ENCODE data around the gene CPSF7.
"Not testable (repeated sequence)": the region's sequence is repeated elsewhere in the genome, so short reads cannot be mapped to it uniquely, and the experiment has no call there.

CPSF7 gene

DNA sequence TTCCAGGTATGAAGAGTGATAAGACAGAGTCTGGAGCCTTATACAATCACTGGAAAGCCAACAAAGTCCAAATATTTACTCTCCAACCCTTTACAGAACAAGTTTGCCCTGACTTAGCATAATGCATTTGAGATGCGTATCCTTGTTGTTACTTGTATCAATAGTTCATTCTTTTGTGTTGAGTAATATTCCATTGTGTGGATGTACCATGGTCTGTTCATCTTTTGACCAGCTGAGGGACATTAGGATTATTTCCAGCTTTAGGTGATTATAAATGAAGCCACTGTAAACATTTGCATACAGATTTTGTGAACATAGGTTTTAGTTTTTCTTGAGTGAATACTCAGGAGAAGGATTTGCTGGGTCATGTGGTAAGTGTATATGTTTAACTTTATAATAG, 9.8 kb upstream of the CPSF7 start:
- TF ChIP-seq, protein P1, sequence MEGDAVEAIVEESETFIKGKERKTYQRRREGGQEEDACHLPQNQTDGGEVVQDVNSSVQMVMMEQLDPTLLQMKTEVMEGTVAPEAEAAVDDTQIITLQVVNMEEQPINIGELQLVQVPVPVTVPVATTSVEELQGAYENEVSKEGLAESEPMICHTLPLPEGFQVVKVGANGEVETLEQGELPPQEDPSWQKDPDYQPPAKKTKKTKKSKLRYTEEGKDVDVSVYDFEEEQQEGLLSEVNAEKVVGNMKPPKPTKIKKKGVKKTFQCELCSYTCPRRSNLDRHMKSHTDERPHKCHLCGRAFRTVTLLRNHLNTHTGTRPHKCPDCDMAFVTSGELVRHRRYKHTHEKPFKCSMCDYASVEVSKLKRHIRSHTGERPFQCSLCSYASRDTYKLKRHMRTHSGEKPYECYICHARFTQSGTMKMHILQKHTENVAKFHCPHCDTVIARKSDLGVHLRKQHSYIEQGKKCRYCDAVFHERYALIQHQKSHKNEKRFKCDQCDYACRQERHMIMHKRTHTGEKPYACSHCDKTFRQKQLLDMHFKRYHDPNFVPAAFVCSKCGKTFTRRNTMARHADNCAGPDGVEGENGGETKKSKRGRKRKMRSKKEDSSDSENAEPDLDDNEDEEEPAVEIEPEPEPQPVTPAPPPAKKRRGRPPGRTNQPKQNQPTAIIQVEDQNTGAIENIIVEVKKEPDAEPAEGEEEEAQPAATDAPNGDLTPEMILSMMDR (IDR thresholded peaks at IDR 0.05; ENCODE audit: extremely low read depth, missing control alignments), result no peak
- DNase-seq (ENCODE audit: low spot score), result no peak

DNA sequence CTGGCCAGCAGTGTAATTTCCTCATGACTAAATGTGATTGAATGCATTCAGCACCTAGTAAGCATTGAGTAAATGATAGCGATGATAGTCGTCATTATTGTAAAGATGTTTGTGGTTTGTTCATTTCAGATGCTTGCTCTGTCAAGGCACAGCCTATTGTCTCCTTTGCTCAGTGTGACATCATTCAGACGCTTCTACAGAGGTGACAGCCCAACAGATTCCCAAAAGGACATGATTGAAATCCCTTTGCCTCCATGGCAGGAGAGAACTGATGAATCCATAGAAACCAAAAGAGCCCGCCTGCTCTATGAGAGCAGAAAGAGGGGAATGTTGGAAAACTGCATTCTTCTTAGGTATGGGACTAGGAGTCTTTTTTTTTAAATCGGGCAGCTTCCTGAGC, 7.7 kb upstream of the CPSF7 start:
- DNase-seq (ENCODE audit: low spot score), result no peak
- TF ChIP-seq, protein P1 (IDR thresholded peaks at IDR 0.05; ENCODE audit: extremely low read depth, missing control alignments), result no peak

DNA sequence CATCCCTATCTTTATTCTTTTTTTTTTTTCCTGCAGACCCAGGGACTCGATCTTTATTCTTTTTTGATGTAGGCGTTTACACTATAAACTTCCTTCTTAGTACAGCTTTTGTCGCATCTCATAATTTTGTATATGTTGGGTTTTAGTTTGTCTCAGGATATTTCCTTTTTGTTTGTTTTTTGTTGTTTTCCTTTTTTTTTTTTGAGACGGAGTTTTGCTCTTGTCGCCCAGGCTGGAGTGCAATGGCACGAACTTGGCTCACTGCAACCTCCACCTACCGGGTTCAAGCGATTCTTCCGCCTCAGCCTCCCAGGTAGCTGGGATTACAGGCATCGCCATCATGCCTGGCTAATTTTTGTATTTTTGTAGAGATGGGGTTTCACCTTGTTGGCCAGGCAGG, 1.1 kb upstream of the CPSF7 start:
- DNase-seq (ENCODE audit: low spot score), result not testable (repeated sequence)

DNA sequence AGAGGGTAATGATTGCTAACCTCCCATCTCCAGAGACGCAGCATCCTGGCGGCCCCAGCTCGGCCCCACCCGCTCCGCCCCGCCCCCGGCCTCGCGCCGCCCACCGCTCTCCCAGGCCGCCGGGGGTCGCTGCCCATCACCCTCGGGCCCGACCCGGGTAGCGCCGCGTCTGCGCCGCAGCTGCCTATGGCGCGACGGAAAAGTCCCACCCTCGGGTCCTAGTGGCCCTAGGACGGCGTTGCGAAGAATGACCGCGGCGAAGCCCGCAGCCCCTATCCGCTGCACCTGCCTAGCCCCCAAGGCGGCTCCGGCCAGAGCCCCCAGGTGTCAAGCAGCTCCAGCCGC, 457 bp downstream of the CPSF7 start:
- DNase-seq (ENCODE audit: low spot score), result peak; percentile 86
- TF ChIP-seq, protein P1 (IDR thresholded peaks at IDR 0.05; ENCODE audit: extremely low read depth, missing control alignments), result peak; percentile 9

DNA sequence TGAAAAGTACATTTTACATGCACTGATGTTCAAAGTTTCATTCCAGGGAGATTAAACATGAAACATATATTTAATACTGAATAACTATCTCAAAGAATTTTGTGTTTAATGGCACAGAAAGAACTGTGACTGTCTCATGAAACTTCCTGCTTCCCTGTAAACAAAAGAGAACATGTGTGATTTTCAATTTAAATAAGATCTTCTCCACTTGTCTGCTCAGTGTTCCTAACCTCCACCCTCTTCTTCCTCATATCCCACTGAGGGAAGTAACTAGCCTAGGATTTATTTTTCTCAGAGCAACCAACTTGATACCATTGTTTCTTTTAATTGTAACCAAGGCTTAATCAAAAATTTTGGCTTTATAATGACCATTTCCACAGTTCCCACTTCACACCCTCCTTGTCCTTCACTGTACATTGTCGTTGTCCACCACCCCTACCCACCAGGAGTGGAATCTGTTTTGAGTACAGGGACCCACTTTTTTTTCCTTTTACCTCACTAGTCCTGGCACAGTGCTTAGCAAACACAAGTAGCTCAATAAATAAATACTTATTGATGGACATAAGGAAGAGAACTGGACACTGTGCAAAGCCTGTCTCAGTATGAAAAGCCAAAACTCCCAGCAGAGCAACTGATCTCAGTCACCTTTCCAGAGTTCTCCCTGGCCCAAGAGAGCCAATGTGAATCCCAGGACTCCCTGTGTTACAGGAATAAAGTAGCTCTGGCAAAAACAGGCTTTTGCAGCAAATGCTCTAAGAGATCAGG, 4.2 kb downstream of the CPSF7 start:
- no peak for DNase-seq (ENCODE audit: low spot score)
- TF ChIP-seq, protein P1 (IDR thresholded peaks at IDR 0.05; ENCODE audit: extremely low read depth, missing control alignments), result no peak

DNA sequence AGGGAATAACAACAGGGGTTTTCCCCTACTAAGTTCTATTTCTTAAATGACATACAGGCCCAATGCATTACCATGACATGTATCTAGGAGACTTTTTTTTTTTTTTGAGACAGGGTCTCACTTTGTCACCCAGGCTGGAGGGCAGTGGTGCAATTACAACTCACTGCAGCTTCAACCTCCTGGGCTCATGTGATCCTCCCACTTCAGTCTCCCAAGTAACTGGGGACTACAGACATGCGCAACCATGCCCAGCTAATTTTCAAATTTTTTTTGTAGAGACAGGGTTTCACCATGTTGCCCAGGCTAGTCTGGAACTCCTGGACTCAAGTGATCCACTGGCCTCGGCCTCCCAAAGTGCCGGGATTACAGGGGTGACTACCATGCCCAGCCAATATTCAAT, 7.5 kb downstream of the CPSF7 start:
- TF ChIP-seq, protein P1 (IDR thresholded peaks at IDR 0.05; ENCODE audit: extremely low read depth, missing control alignments), result no peak
- no peak for DNase-seq (ENCODE audit: low spot score)

DNA sequence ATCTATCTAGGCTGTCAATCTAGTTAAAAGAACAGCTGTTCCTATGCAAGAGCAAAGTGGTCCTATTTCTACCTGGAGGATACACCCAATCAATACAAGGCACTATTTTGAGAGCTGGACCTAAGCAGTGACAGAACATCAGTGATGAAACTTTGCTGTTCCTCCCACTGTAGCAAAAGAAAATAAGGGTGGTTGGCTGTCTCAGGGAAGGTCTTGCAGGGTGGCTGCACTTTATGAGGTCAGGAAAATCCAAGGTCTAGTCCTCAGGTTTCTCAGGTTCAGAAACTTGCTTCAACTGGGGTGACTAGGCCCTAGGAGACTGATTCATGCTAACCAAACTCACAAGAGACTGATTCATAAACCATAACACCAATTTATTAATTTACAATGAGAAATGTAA, 11.6 kb downstream of the CPSF7 start:
- no peak for DNase-seq (ENCODE audit: low spot score)
- TF ChIP-seq, protein P1 (IDR thresholded peaks at IDR 0.05; ENCODE audit: extremely low read depth, missing control alignments), result no peak

DNA sequence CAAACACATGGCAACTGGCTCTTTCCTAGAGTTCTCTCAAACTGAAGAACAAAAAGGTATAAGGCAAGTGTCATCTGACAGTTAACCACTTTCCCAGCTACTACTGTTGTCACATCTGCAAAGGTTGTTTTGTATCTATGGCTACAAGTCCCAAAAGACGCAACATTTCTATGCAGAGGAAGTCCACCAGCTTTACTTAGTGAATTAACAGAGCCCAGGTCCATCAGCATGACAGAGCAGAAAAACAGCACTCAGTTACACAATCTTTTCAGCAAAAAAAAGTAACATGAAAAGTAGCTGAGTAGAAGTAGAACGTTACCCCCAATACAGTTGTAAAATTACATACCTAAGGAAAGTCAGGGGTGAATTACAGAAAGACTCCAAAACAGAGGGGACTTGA, 12.1 kb downstream of the CPSF7 start:
- no peak for DNase-seq (ENCODE audit: low spot score)
- TF ChIP-seq, protein P1 (IDR thresholded peaks at IDR 0.05; ENCODE audit: extremely low read depth, missing control alignments), result no peak
